GM23248 (cell line): Measurements from ENCODE around the gene CPAMD8. TPM values are rescaled to one million over a fixed set of nuclear protein-coding genes. Genes with fewer than 3 reads are reported as not detected.

Experiments
- DNase-seq: peaks from one replicate; pipeline ENCODE4 v3.0.0-alpha.2; 2015
- H2AFZ ChIP-seq: fragments of 200-600 bp; sonication (generic); 2 replicates; pipeline ENCODE4 v1.6.1; 2016; ENCODE audit warnings: antibody characterized with exemption
- H3F3A ChIP-seq: fragments of 200-600 bp; sonication (generic); 2 replicates; pipeline ENCODE4 v1.6.1; 2016; ENCODE audit warnings: mild to moderate bottlenecking, antibody characterized with exemption, mixed run types; ENCODE audit not compliant: insufficient read depth
- H3K27ac ChIP-seq: fragments of 200-600 bp; sonication (generic); 2 replicates; pipeline ENCODE4 v1.5.1; 2016; ENCODE audit warnings: mild to moderate bottlenecking
- H3K27me3 ChIP-seq: fragments of 200-600 bp; sonication (generic); replicated peaks from 2 replicates; pipeline ENCODE4 v1.6.1; 2016; ENCODE audit warnings: mild to moderate bottlenecking; ENCODE audit not compliant: insufficient read depth
- H3K36me3 ChIP-seq: fragments of 200-600 bp; sonication (generic); 2 replicates; pipeline ENCODE4 v1.6.1; 2016; ENCODE audit warnings: low read depth, mild to moderate bottlenecking
- H3K4me1 ChIP-seq: fragments of 200-600 bp; sonication (generic); 2 replicates; pipeline ENCODE4 v1.6.1; 2016; ENCODE audit warnings: mild to moderate bottlenecking; ENCODE audit not compliant: insufficient read depth
- H3K4me2 ChIP-seq: fragments of 200-600 bp; sonication (generic); one replicate; pipeline ENCODE4 v1.6.1; 2016; ENCODE audit warnings: mild to moderate bottlenecking; ENCODE audit not compliant: unreplicated experiment
- H3K4me3 ChIP-seq: fragments of 200-600 bp; sonication (generic); 2 replicates; pipeline ENCODE4 v1.5.1; 2016; ENCODE audit warnings: mild to moderate bottlenecking
- H3K79me2 ChIP-seq: fragments of 200-600 bp; sonication (generic); 2 replicates; pipeline ENCODE4 v1.6.1; 2016; ENCODE audit warnings: mild to moderate bottlenecking; ENCODE audit not compliant: insufficient read depth
- H3K9ac ChIP-seq: fragments of 200-600 bp; sonication (generic); 2 replicates; pipeline ENCODE4 v1.6.1; 2016; ENCODE audit warnings: mild to moderate bottlenecking
- H3K9me2 ChIP-seq: fragments of 200-600 bp; sonication (generic); 2 replicates; pipeline ENCODE4 v1.6.1; 2016; ENCODE audit warnings: mixed run types, mild to moderate bottlenecking, moderate library complexity; ENCODE audit not compliant: insufficient read depth
- H3K9me3 ChIP-seq: fragments of 200-600 bp; sonication (generic); one replicate; pipeline ENCODE4 v1.6.1; 2017; ENCODE audit warnings: low read depth
- H4K20me1 ChIP-seq: fragments of 200-600 bp; sonication (generic); 2 replicates; pipeline ENCODE4 v1.6.0; 2016; ENCODE audit not compliant: insufficient read depth
- EZH2 ChIP-seq: fragments of 200-600 bp; sonication (generic); IDR thresholded peaks from 2 replicates; pipeline ENCODE4 v1.6.1; 2018; ENCODE audit warnings: antibody characterized with exemption, mild to moderate bottlenecking; ENCODE audit not compliant: insufficient read depth, poor library complexity, severe bottlenecking
- EZH2phosphoT487 ChIP-seq: fragments of 200-600 bp; sonication (generic); IDR thresholded peaks from 2 replicates; pipeline ENCODE4 v1.6.1; 2018; ENCODE audit warnings: antibody characterized with exemption, moderate library complexity, mild to moderate bottlenecking, low read depth; ENCODE audit not compliant: insufficient read depth
- WGBS, 2 experiments: methylation state at CpG; one replicate each; pipeline ENCODE4 v1.1.6; 2015 to 2017; ENCODE audit warnings: low lambda C conversion rate in 2 of 2, low coverage in 1 of 2; ENCODE audit errors: missing lambda C conversion rate in 2 of 2; 5-methylcytosine and 5-hydroxymethylcytosine counted together
- in situ Hi-C: fragments of 300-500 bp; cut with MboI; formaldehyde crosslinking; loops from 2 replicates; pipeline ENCODE4 v1.15.0; 2020
- polyA plus RNA-seq: library from polyadenylated mRNA; unstranded; fragments of >200 nt; fragmentation: Nextera tagmentation; extraction: Ambion mirVana; gene quantifications from 2 replicates; pipeline ENCODE4 v1.2.1, GENCODE V29; 2016
- total RNA-seq: library from RNA; depleted of rRNA; stranded (reverse); fragments of >200 nt; shearing (Covaris generic); gene quantifications from 2 replicates; pipeline ENCODE4 v1.2.3, GENCODE V29; 2014

The CPAMD8 gene
- total and polyA plus RNA-seq, 2 experiments from 2014 or later, result 0.76 to 0.80 TPM

DNA sequence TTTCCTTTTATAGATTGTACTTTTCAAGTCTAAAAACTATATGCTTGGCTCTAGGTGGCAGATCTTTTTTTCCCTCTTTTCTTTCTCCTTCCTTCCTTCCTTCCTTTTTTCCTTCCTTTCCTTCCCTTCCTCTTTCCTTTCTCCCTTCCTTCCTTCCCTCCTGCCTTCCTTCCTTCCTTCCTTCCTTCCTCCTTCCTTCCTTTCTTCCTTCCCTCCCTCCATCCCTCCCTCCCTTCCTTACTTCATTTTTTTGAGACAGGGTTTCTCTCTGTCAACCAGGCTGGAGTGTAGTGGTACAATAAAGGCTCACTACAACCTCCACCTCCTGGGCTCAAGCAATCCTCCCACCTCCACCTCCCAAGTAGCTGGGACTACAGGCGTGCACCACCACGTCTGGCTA, 89.7 kb downstream of the CPAMD8 start:
- WGBS, 2 experiments, result 18 to 25% methylated on average over 2 of the region's 2 CpGs
- no peaks in the 10 kb centered on the region for H4K20me1 ChIP-seq
- H3K36me3 ChIP-seq, result no peaks in the 10 kb centered on the region
- H3K9me2 ChIP-seq, result no peaks in the 10 kb centered on the region
- TF ChIP-seq EZH2phosphoT487, result no peak
- no peak for TF ChIP-seq EZH2
- no peaks in the 10 kb centered on the region for H3K27me3 ChIP-seq
- H2AFZ ChIP-seq, result no peak overlapping the region
- no peak overlapping the region for H3K4me3 ChIP-seq
- H3K4me1 ChIP-seq, result no peaks in the 10 kb centered on the region
- in situ Hi-C loops, result no loop called here
- H3K9me3 ChIP-seq, result no peaks in the 10 kb centered on the region
- H3F3A ChIP-seq, result no peaks in the 10 kb centered on the region
- no peak overlapping the region for H3K4me2 ChIP-seq
- H3K9ac ChIP-seq, result no peak overlapping the region
- H3K79me2 ChIP-seq, result no peaks in the 10 kb centered on the region
- DNase-seq, result no peak
- no peak overlapping the region for H3K27ac ChIP-seq

DNA sequence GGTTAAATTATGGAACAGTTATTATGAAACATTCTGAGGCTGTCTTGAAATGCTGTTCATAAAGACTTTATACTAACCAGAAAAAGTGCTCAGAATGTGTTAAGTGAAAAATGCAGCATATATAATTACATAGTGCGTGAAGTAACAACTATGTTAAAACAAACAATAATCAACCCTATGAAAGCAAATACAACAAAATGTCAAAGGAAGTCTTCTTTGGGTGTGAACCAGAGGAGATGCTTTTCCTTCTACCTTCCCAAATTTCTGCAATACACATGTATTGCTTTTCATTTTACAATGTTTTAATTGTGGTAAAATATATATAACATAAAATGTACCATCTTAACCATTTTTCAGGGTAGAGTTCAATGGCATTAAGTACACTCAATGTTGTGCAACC, 92.1 kb downstream of the CPAMD8 start:
- DNase-seq, result no peak
- 36 to 40% methylated on average over 1 of the region's 1 CpG for WGBS, 2 experiments

DNA sequence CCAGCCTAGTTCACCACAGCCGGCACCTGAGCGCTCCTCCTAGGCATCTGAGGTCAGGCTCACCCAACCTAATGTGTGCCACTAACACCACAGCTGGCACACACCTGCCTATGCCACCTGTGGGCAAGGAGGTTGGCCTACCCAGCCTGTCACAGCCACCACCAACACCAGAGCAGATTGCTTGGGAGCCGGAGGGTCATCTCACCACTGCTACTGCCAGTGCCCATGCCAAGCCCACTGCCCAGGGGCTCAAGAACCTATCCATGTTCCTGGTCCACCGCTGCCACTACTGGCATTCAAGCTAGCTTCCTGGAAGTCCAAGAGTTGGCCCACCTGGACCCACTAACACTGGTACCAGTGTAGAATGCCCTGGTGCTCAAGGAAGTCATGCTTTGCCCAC, 95.3 kb downstream of the CPAMD8 start:
- Histone ChIP-seq H3K79me2 (no peaks in the 10 kb centered on the region), H2AFZ (no peak overlapping the region), H3K27me3 (no peaks in the 10 kb centered on the region), H3K4me1 (no peaks in the 10 kb centered on the region), H3K36me3 (no peaks in the 10 kb centered on the region), H3K9ac (no peak overlapping the region), H3K27ac (no peak overlapping the region), H3K9me2 (no peaks in the 10 kb centered on the region), H3F3A (no peaks in the 10 kb centered on the region), H4K20me1 (no peaks in the 10 kb centered on the region), H3K4me2 (no peak overlapping the region), H3K9me3 (no peaks in the 10 kb centered on the region), H3K4me3 (no peak overlapping the region)
- in situ Hi-C loops, result no loop called here
- DNase-seq, result no peak
- WGBS, 2 experiments, result 61 to 71% methylated on average over 4 of the region's 4 CpGs
- TF ChIP-seq EZH2phosphoT487 (no peak), EZH2 (no peak)

More for the DNA sequence above, 92.1 kb downstream of the CPAMD8 start:
- Histone ChIP-seq H4K20me1 (no peaks in the 10 kb centered on the region), H2AFZ (no peak overlapping the region), H3K27me3 (no peaks in the 10 kb centered on the region), H3K79me2 (no peaks in the 10 kb centered on the region), H3K36me3 (no peaks in the 10 kb centered on the region), H3K9me2 (no peaks in the 10 kb centered on the region), H3K4me1 (no peaks in the 10 kb centered on the region), H3K9me3 (no peaks in the 10 kb centered on the region), H3K4me2 (no peak overlapping the region), H3K4me3 (no peak overlapping the region), H3F3A (no peaks in the 10 kb centered on the region), H3K27ac (no peak overlapping the region), H3K9ac (no peak overlapping the region)
- TF ChIP-seq EZH2, result no peak
- no peak for TF ChIP-seq EZH2phosphoT487
- in situ Hi-C loops, result no loop called here

DNA sequence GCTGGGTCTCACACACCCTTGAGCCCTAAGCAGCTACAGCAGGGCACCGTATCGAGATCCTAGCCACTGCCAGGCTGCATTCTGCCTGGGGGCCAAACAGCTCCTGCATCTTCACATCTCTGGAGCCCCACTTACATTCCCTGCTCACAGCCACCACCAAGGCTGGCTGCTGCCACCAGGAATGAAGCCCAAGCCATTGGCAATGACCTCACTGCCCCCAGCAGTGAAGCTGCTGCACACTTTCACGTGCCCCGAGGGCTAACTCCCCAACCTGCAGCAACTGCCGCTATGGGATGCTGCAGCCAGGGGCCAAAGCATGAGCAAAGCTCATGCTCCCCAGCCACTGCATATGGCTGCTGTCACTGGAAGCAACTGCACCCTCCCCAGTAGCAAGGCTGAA, 95.9 kb downstream of the CPAMD8 start:
- Histone ChIP-seq H3F3A (no peaks in the 10 kb centered on the region), H3K27ac (no peak overlapping the region), H3K27me3 (no peaks in the 10 kb centered on the region), H2AFZ (no peak overlapping the region), H3K4me3 (no peak overlapping the region), H3K9ac (no peak overlapping the region), H3K36me3 (no peaks in the 10 kb centered on the region), H3K9me2 (no peaks in the 10 kb centered on the region), H3K4me2 (no peak overlapping the region), H3K79me2 (no peaks in the 10 kb centered on the region), H3K4me1 (no peaks in the 10 kb centered on the region), H3K9me3 (no peaks in the 10 kb centered on the region), H4K20me1 (no peaks in the 10 kb centered on the region)
- DNase-seq, result no peak
- WGBS, 2 experiments, result 47 to 59% methylated on average over 5 of the region's 5 CpGs
- in situ Hi-C loops, result no loop called here
- TF ChIP-seq EZH2, result no peak
- no peak for TF ChIP-seq EZH2phosphoT487

DNA sequence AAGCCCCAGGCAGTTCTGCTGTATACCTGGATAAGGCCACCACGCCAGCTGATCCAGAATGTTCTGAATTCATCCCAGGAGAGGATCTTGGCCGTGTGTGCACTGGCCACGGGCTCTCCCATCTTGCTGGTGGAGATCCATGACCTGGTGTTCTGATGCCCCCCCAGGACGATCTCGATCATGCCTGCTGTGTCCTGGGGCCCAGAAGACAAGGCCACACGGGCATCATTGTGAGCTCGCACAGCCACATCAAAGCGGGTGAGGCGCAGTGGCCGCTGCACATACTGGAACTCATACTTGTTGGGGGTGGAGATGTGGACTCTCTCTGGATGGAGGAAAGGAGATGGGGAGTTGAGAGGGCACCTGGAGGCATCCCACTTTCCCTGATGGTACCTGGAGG, 97.7 kb downstream of the CPAMD8 start:
- Histone ChIP-seq H3K36me3 (no peaks in the 10 kb centered on the region), H3K27ac (no peak overlapping the region), H3F3A (no peaks in the 10 kb centered on the region), H2AFZ (no peak overlapping the region), H3K79me2 (no peaks in the 10 kb centered on the region), H3K27me3 (no peaks in the 10 kb centered on the region), H3K4me3 (no peak overlapping the region), H3K9ac (no peak overlapping the region), H3K4me2 (no peak overlapping the region), H3K9me3 (no peaks in the 10 kb centered on the region), H3K4me1 (no peaks in the 10 kb centered on the region), H3K9me2 (no peaks in the 10 kb centered on the region), H4K20me1 (no peaks in the 10 kb centered on the region)
- in situ Hi-C loops, result no loop called here
- TF ChIP-seq EZH2 (no peak), EZH2phosphoT487 (no peak)
- no peak for DNase-seq
- WGBS, 2 experiments, result 59% methylated on average over 10 of the region's 10 CpGs
